Type B pancreatic cell (in vitro differentiated cells): ENCODE data around the gene EPHX1. TPM values are rescaled to one million over a fixed set of nuclear protein-coding genes. Genes with fewer than 3 reads are reported as not detected.

Source experiments
- DNase-seq: peaks from one replicate; pipeline ENCODE4 v3.0.0; 2021; ENCODE audit warnings: mixed read lengths; ENCODE audit not compliant: unreplicated experiment; ENCODE audit errors: extremely low spot score
- H3K27ac Mint-ChIP-seq: 2 replicates; pipeline ENCODE4 v1.8.0; 2021; ENCODE audit warnings: mild to moderate bottlenecking, mixed read lengths
- H3K27me3 Mint-ChIP-seq: 2 replicates; pipeline ENCODE4 v1.8.0; 2021; ENCODE audit warnings: mixed read lengths
- H3K36me3 Mint-ChIP-seq: 2 replicates; pipeline ENCODE4 v1.8.0; 2021; ENCODE audit warnings: mixed read lengths
- H3K4me1 Mint-ChIP-seq: one replicate; pipeline ENCODE4 v1.8.0; 2021; ENCODE audit warnings: mixed read lengths; ENCODE audit not compliant: unreplicated experiment
- H3K4me3 Mint-ChIP-seq: 2 replicates; pipeline ENCODE4 v1.8.0; 2021; ENCODE audit warnings: mild to moderate bottlenecking, mixed read lengths
- H3K9me3 Mint-ChIP-seq: 2 replicates; pipeline ENCODE4 v1.8.0; 2021; ENCODE audit warnings: mixed read lengths
- CTCF ChIP-seq: fragments of 200-600 bp; sonication (generic); conservative IDR thresholded peaks from 2 replicates; pipeline ENCODE4 v1.5.0; 2021; ENCODE audit warnings: antibody characterized with exemption, mild to moderate bottlenecking
- total RNA-seq: library from RNA; stranded (reverse); gene quantifications from 2 replicates; pipeline ENCODE4 v1.2.1, GENCODE V29; 2021; ENCODE audit warnings: low replicate concordance

Gene EPHX1
- total RNA-seq, 1 donor from 2014 or later: 65.2 TPM

GRCh38 chr1:225768662-225769426, 41.1 kb upstream of the EPHX1 start:
- Mint-ChIP-seq H3K27ac (peak overlapping the region; percentile 89), H3K4me3 (peak overlapping the region; percentile 76), H3K27me3 (no peaks in the 10 kb centered on the region), H3K4me1 (peaks cover 69% of the 10 kb centered on the region), H3K36me3 (peaks cover 3% of the 10 kb centered on the region), H3K9me3 (peaks cover 7% of the 10 kb centered on the region)
- no peak for DNase-seq
- TF ChIP-seq CTCF: no peak

- peaks cover 68% of the 10 kb centered on the region for H3K4me1 Mint-ChIP-seq
These were observed 40.2 kb upstream of the EPHX1 start for GRCh38 chr1:225769687-225770086.

GRCh38 chr1:225770561-225771248, 39.2 kb upstream of the EPHX1 start:
- Mint-ChIP-seq H3K4me3 (peak overlapping the region; percentile 77), H3K27ac (peak overlapping the region; percentile 14), H3K27me3 (no peaks in the 10 kb centered on the region), H3K9me3 (peaks cover 7% of the 10 kb centered on the region), H3K4me1 (peaks cover 72% of the 10 kb centered on the region), H3K36me3 (peaks cover 3% of the 10 kb centered on the region)
- no peak for DNase-seq
- no peak for TF ChIP-seq CTCF

More at GRCh38 chr1:225769687-225770086, 40.2 kb upstream of the EPHX1 start:
- peak overlapping the region; percentile 76 for H3K4me3 Mint-ChIP-seq
- no peak for TF ChIP-seq CTCF
- H3K27ac Mint-ChIP-seq: peak overlapping the region; percentile 89
- H3K36me3 Mint-ChIP-seq: peaks cover 3% of the 10 kb centered on the region
- DNase-seq: no peak
- H3K9me3 Mint-ChIP-seq: peaks cover 7% of the 10 kb centered on the region
- no peaks in the 10 kb centered on the region for H3K27me3 Mint-ChIP-seq

- Mint-ChIP-seq H3K36me3 (no peaks in the 10 kb centered on the region), H3K27me3 (no peaks in the 10 kb centered on the region), H3K27ac (peak overlapping the region; percentile 66), H3K9me3 (peaks cover 7% of the 10 kb centered on the region), H3K4me1 (peaks cover 67% of the 10 kb centered on the region), H3K4me3 (peak overlapping the region; percentile 32)
- DNase-seq: no peak
- TF ChIP-seq CTCF: no peak
These were observed 38.1 kb upstream of the EPHX1 start for GRCh38 chr1:225771661-225772322.

GRCh38 chr1:225772323-225772768, 37.6 kb upstream of the EPHX1 start:
- H3K4me3 Mint-ChIP-seq: peak overlapping the region; percentile 32
- peaks cover 7% of the 10 kb centered on the region for H3K9me3 Mint-ChIP-seq
- peak; percentile 83 for DNase-seq
- H3K27ac Mint-ChIP-seq: peak overlapping the region; percentile 66
- H3K4me1 Mint-ChIP-seq: peaks cover 61% of the 10 kb centered on the region
- no peaks in the 10 kb centered on the region for H3K36me3 Mint-ChIP-seq
- no peaks in the 10 kb centered on the region for H3K27me3 Mint-ChIP-seq
- peak; percentile 90 for TF ChIP-seq CTCF
